Measurements from ENCODE around the gene SCFD2.
"Not testable (repeated sequence)": the region's sequence is repeated elsewhere in the genome, so short reads cannot be mapped to it uniquely, and the experiment has no call there.

Gene SCFD2

GRCh38 chr4:53307210-53307609, 58.7 kb downstream of the SCFD2 start:
- in situ Hi-C loops (cut with HindIII; ENCODE audit: low sequenced_read_pairs) = no loop called here
- no peak for TF ChIP-seq CTCF (IDR thresholded peaks at IDR 0.05; ENCODE audit: low read depth, low read length, missing control alignments)
- no peak overlapping the region for H3K4me3 ChIP-seq (ENCODE audit: low read depth, low read length)
- DNase-seq (ENCODE audit: low read depth) = no peak

GRCh38 chr4:53306729-53307128, 59.1 kb downstream of the SCFD2 start:
- no peak for TF ChIP-seq CTCF (IDR thresholded peaks at IDR 0.05; ENCODE audit: low read depth, low read length, missing control alignments)
- no peak overlapping the region for H3K4me3 ChIP-seq (ENCODE audit: low read depth, low read length)
- in situ Hi-C loops (cut with HindIII; ENCODE audit: low sequenced_read_pairs) = no loop called here
- no peak for DNase-seq (ENCODE audit: low read depth)

GRCh38 chr4:53292209-53292608, 73.7 kb downstream of the SCFD2 start:
- in situ Hi-C loops (cut with HindIII; ENCODE audit: low sequenced_read_pairs); DNase-seq (ENCODE audit: low read depth); H3K4me3 ChIP-seq (ENCODE audit: low read depth, low read length): not testable (repeated sequence)

- H3K4me3 ChIP-seq (ENCODE audit: low read depth, low read length) = no peak overlapping the region
- in situ Hi-C loops (cut with HindIII; ENCODE audit: low sequenced_read_pairs) = no loop called here
- DNase-seq (ENCODE audit: low read depth) = no peak
- no peak for TF ChIP-seq CTCF (IDR thresholded peaks at IDR 0.05; ENCODE audit: low read depth, low read length, missing control alignments)
Measured at GRCh38 chr4:53281438-53281837, 84.4 kb downstream of the SCFD2 start.

GRCh38 chr4:53280846-53281245, 85.0 kb downstream of the SCFD2 start:
- in situ Hi-C loops (cut with HindIII; ENCODE audit: low sequenced_read_pairs) = no loop called here

GRCh38 chr4:53274609-53275268, 91.1 kb downstream of the SCFD2 start:
- no peak overlapping the region for H3K4me3 ChIP-seq (ENCODE audit: low read depth, low read length)
- no peak for TF ChIP-seq CTCF (IDR thresholded peaks at IDR 0.05; ENCODE audit: low read depth, low read length, missing control alignments)
- no peak for DNase-seq (ENCODE audit: low read depth)
- in situ Hi-C loops (cut with HindIII; ENCODE audit: low sequenced_read_pairs) = no loop called here

More at GRCh38 chr4:53280846-53281245, 85.0 kb downstream of the SCFD2 start:
- H3K4me3 ChIP-seq (ENCODE audit: low read depth, low read length) = no peak overlapping the region
- TF ChIP-seq CTCF (IDR thresholded peaks at IDR 0.05; ENCODE audit: low read depth, low read length, missing control alignments) = no peak
- no peak for DNase-seq (ENCODE audit: low read depth)

- no peak for TF ChIP-seq CTCF (IDR thresholded peaks at IDR 0.05; ENCODE audit: low read depth, low read length, missing control alignments)
- DNase-seq (ENCODE audit: low read depth) = peak; percentile 24
- no peak overlapping the region for H3K4me3 ChIP-seq (ENCODE audit: low read depth, low read length)
- in situ Hi-C loops (cut with HindIII; ENCODE audit: low sequenced_read_pairs) = no loop called here
Measured at GRCh38 chr4:53273726-53274125, 92.1 kb downstream of the SCFD2 start.
